GM12872 (cell line): ENCODE data around the gene SH2D3C.

Experiments
- TF ChIP-seq, protein P1 (sequence below): IDR thresholded peaks from 3 replicates; pipeline ENCODE4 v1.5.1; 2011; ENCODE audit warnings: low read depth, mild to moderate bottlenecking, low read length, moderate library complexity; ENCODE audit not compliant: insufficient read depth

The SH2D3C gene

GRCh38 chr9:127714951-127715469 lies 63.5 kb downstream of the SH2D3C start:
- TF ChIP-seq, protein P1, sequence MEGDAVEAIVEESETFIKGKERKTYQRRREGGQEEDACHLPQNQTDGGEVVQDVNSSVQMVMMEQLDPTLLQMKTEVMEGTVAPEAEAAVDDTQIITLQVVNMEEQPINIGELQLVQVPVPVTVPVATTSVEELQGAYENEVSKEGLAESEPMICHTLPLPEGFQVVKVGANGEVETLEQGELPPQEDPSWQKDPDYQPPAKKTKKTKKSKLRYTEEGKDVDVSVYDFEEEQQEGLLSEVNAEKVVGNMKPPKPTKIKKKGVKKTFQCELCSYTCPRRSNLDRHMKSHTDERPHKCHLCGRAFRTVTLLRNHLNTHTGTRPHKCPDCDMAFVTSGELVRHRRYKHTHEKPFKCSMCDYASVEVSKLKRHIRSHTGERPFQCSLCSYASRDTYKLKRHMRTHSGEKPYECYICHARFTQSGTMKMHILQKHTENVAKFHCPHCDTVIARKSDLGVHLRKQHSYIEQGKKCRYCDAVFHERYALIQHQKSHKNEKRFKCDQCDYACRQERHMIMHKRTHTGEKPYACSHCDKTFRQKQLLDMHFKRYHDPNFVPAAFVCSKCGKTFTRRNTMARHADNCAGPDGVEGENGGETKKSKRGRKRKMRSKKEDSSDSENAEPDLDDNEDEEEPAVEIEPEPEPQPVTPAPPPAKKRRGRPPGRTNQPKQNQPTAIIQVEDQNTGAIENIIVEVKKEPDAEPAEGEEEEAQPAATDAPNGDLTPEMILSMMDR, result no peak

- TF ChIP-seq, protein P1, result no peak
Measured at GRCh38 chr9:127714020-127714750, 64.3 kb downstream of the SH2D3C start.

GRCh38 chr9:127712867-127713266 lies 65.6 kb downstream of the SH2D3C start:
- TF ChIP-seq, protein P1, result no peak

GRCh38 chr9:127712371-127712770 lies 66.1 kb downstream of the SH2D3C start:
- TF ChIP-seq, protein P1, result no peak

- TF ChIP-seq, protein P1, result no peak
Measured at GRCh38 chr9:127711831-127712274, 66.6 kb downstream of the SH2D3C start.

GRCh38 chr9:127711226-127711701 lies 67.2 kb downstream of the SH2D3C start:
- TF ChIP-seq, protein P1, result no peak

DNA sequence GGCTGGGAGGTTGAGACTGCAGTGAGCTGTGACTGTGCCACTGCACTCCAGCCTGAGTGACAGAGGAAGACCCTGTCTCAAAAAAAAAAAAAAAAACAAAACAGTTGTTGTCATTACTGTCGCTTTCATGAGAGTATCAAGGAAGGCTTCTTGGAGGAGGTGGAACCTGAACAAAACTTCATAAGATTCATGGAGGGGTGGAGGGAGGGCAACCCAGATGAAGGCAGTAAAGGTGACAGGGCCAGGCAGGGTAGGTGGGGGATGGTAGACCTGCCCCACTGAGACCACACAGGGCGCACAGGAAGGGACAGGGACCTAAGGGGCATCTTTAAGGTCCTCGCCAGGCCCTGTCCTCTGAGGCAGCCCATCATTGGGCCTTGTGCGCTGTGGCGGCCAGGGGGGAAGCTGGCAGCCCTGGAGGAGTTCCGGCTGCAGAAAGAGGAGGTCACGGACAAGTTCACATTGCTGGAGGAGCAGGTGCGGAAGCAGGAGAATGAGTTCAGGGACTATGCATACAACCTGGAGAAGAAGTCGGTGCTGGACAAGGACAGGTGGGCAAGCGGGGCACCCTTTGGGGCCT lies 68.2 kb downstream of the SH2D3C start:
- TF ChIP-seq, protein P1, result no peak
